ENCODE measurements around the gene CHST15. TPM values are rescaled to one million over a fixed set of nuclear protein-coding genes. Genes with fewer than 3 reads are reported as not detected.

CHST15 gene
- total and polyA plus RNA-seq, 2 of the 13 experiments (the other 11 are each of a cell fraction or from before 2014, with no cell fraction given): 1.4 to 94.7 TPM

- Histone ChIP-seq H3K36me3 (replicated peaks in 1 of 2; ENCODE audit: control insufficient read depth in 1 of 2, insufficient read depth in 2 of 2, low read length in 2 of 2) (no peaks in the 10 kb centered on the region), H3K4me2 (ENCODE audit: low read depth, low read length) (no peak overlapping the region), H4K20me1 (ENCODE audit: insufficient read depth, low read length) (no peaks in the 10 kb centered on the region), H3K9ac (ENCODE audit: insufficient read depth, low read depth, low read length) (no peak overlapping the region), H3K27ac (ENCODE audit: extremely low read length, insufficient read depth, low read length) (no peak overlapping the region), H3K4me3 (replicated peaks in 1 of 3; ENCODE audit: insufficient read depth in 1 of 3, low read depth in 2 of 3, low read length in 3 of 3) (no peak overlapping the region), H3K79me2 (ENCODE audit: insufficient read depth, low read length) (no peaks in the 10 kb centered on the region), H2AFZ (ENCODE audit: low read length) (no peak overlapping the region), H3K4me1 (ENCODE audit: insufficient read depth, low read length) (peaks cover 41% of the 10 kb centered on the region), H3K9me3 (ENCODE audit: low read length) (no peaks in the 10 kb centered on the region), H3K27me3 (ENCODE audit: control insufficient read depth in 1 of 2, insufficient read depth in 2 of 2, low read length in 2 of 2) (peaks cover 3 to 9% of the 10 kb centered on the region in 2 experiments; a peak in 3 of 5 replicates)
- 0 out of 2 replicates have a peak, but pooled peaks have one; percentile 62 for TF ChIP-seq ZSCAN22 (CRISPR knock-in tag; IDR thresholded peaks at IDR 0.05)
- no peak for TF ChIP-seq HMGA1 (CRISPR knock-in tag; conservative IDR thresholded peaks at IDR 0.05)
- TF ChIP-seq ZMYM3 (CRISPR knock-in tag; IDR thresholded peaks at IDR 0.05): peak; percentile 18; the same call in 1 of the 2 replicates
- 0 out of 2 replicates have a peak, but pooled peaks have one; percentile 15 for TF ChIP-seq HDAC1 (CRISPR knock-in tag; IDR thresholded peaks at IDR 0.05)
- in situ Hi-C loops (cut with HindIII; ENCODE audit: extremely low pct_ligation_motif_present, low pct_unique_long_range_greater_than_20kb): loop anchor here (5.0 to 25.0 kb wide), 3 partner anchors 95 to 390 kb away; partner anchors contain the start of gene CHST15
- ChIA-PET CTCF (ENCODE audit: low intra/inter-chr PET ratio, low total read pairs) (no interaction called here), POLR2A (no interaction called here)
- intact Hi-C loops (cut with micrococcal nuclease; ENCODE audit: unreplicated experiment): loop anchor here (10.0 kb wide), 2 partner anchors 157 to 257 kb away; no protein-coding TSS in a partner anchor
- DNase-seq (ENCODE audit: low spot score) (peak; percentile 10), FAIRE-seq (no peak), ATAC-seq (no peak)
- no TSS peak for BruUV-seq (replicated peaks)
- 30% methylated on average over 7 of the region's 7 CpGs for WGBS (ENCODE audit: low lambda C conversion rate)
Measured at GRCh38 chr10:123997486-123998196, 95.8 kb downstream of the CHST15 start.

GRCh38 chr10:123997013-123997412, 96.4 kb downstream of the CHST15 start:
- no peaks in the 10 kb centered on the region for H3K9me3 ChIP-seq (ENCODE audit: low read length)
- no peak overlapping the region for H3K4me3 ChIP-seq (replicated peaks in 1 of 3; ENCODE audit: insufficient read depth in 1 of 3, low read depth in 2 of 3, low read length in 3 of 3)
- H3K4me1 ChIP-seq (ENCODE audit: insufficient read depth, low read length): peaks cover 41% of the 10 kb centered on the region
- WGBS (ENCODE audit: low lambda C conversion rate): 28% methylated on average over 6 of the region's 6 CpGs
- no peak overlapping the region for H2AFZ ChIP-seq (ENCODE audit: low read length)
- peak; percentile 33; the same call in 1 of the 2 replicates for TF ChIP-seq PATZ1 (CRISPR knock-in tag; IDR thresholded peaks at IDR 0.05)
- TF ChIP-seq FOSL2 (CRISPR knock-in tag; IDR thresholded peaks at IDR 0.05): no peak
- no peak for ATAC-seq
- no peaks in the 10 kb centered on the region for H4K20me1 ChIP-seq (ENCODE audit: insufficient read depth, low read length)
- BruUV-seq (replicated peaks): no TSS peak
- H3K79me2 ChIP-seq (ENCODE audit: insufficient read depth, low read length): no peaks in the 10 kb centered on the region
- DNase-seq (ENCODE audit: low spot score): no peak
- H3K36me3 ChIP-seq (replicated peaks in 1 of 2; ENCODE audit: control insufficient read depth in 1 of 2, insufficient read depth in 2 of 2, low read length in 2 of 2): no peaks in the 10 kb centered on the region
- no peak overlapping the region for H3K4me2 ChIP-seq (ENCODE audit: low read depth, low read length)
- intact Hi-C loops (cut with micrococcal nuclease; ENCODE audit: unreplicated experiment) (loop anchor here (10.0 kb wide), 2 partner anchors 158 to 258 kb away; no protein-coding TSS in a partner anchor), in situ Hi-C loops (cut with HindIII; ENCODE audit: extremely low pct_ligation_motif_present, low pct_unique_long_range_greater_than_20kb) (loop anchor here (5.0 to 25.0 kb wide), 3 partner anchors 95 to 390 kb away; partner anchors contain the start of gene CHST15)
- H3K27me3 ChIP-seq (ENCODE audit: control insufficient read depth in 1 of 2, insufficient read depth in 2 of 2, low read length in 2 of 2): peaks cover 3 to 9% of the 10 kb centered on the region in 2 experiments; a peak in 3 of 5 replicates
- H3K9ac ChIP-seq (ENCODE audit: insufficient read depth, low read depth, low read length): no peak overlapping the region
- no peak for FAIRE-seq
- ChIA-PET CTCF (ENCODE audit: low intra/inter-chr PET ratio, low total read pairs) (no interaction called here), POLR2A (no interaction called here)
- H3K27ac ChIP-seq (ENCODE audit: extremely low read length, insufficient read depth, low read length): no peak overlapping the region

All from HepG2 (cell line).